GM20000 (cell line): ENCODE measurements around the gene DNAJC7.

ENCODE experiments used
- DNase-seq: peaks from one replicate; pipeline ENCODE4 v3.0.0; 2012; ENCODE audit warnings: low spot score
- TF ChIP-seq, protein P1 (sequence below): IDR thresholded peaks from 2 replicates; pipeline ENCODE4 v1.5.1; 2012; ENCODE audit warnings: mild to moderate bottlenecking, control low read depth; ENCODE audit errors: extremely low read depth, missing control alignments

The DNAJC7 gene

DNA sequence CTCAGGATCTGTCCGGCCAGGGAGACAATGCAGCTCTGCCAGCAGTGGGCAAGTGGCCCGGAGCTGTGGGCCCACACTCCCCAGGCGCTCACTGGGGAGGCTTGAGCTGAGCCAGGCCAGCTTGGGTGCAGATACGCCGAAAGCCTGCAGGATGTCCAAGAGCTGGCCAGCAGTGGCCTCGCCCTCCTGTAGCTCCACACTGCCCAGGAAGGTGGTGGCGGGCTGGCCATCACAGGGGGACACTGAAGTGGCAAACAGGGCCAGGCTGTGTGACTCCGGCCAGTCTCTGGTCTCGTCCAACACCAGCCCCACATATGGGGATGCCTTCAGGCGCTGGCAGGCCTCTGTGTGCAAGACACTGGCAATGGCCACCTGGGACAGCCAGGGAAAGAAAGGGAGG lies 23.6 kb upstream of the DNAJC7 start:
- DNase-seq, result no peak
- TF ChIP-seq, protein P1, sequence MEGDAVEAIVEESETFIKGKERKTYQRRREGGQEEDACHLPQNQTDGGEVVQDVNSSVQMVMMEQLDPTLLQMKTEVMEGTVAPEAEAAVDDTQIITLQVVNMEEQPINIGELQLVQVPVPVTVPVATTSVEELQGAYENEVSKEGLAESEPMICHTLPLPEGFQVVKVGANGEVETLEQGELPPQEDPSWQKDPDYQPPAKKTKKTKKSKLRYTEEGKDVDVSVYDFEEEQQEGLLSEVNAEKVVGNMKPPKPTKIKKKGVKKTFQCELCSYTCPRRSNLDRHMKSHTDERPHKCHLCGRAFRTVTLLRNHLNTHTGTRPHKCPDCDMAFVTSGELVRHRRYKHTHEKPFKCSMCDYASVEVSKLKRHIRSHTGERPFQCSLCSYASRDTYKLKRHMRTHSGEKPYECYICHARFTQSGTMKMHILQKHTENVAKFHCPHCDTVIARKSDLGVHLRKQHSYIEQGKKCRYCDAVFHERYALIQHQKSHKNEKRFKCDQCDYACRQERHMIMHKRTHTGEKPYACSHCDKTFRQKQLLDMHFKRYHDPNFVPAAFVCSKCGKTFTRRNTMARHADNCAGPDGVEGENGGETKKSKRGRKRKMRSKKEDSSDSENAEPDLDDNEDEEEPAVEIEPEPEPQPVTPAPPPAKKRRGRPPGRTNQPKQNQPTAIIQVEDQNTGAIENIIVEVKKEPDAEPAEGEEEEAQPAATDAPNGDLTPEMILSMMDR, result no peak

DNA sequence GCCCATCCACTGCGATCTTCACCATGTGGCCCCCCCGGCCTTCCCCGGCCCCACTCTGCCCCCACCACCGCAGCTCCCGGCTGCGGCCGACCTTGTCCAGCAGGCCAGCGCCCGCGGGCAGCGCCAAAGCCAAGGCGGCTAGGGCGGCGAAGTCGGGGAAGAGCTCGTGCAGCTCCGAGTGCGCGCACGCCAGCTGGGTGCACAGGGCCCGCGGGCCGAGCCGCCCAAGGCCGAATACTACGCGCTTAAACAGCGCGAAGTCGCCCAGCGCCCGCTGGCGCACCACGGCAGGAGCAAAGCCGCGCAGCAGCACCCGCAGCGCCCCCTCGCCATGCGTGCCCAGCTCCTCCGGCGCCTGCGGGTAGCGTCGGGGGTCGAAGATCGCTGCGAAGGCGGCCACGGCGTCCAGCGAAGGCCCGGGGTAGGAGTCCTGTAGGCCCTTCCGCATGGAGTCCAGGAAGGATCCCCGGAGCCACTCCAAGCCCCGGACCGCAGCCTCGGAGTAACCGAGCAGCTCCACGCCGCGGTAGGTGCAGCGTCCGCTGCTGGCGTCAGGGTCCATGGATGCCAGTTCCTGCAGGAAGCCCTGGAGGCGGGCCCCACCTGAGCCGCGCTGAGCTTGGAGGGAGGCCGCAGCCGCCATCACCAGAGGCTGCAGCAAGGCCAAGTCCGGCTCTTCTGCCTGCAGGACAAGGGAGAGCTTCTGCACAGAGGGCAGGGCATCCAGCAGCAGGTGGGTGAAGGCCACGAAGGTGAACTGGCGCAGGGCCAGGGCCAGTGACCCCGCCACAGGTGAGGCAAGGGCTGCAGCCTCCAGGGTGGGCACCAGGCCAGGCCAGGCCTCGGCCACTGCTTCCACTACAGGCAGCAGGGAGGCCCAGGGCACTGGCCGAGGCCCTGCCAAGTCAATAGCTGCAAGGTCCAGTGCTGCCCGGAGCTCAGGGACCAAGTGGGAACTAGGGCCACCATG lies 22.8 kb upstream of the DNAJC7 start:
- TF ChIP-seq, protein P1, result no peak
- DNase-seq, result no peak

DNA sequence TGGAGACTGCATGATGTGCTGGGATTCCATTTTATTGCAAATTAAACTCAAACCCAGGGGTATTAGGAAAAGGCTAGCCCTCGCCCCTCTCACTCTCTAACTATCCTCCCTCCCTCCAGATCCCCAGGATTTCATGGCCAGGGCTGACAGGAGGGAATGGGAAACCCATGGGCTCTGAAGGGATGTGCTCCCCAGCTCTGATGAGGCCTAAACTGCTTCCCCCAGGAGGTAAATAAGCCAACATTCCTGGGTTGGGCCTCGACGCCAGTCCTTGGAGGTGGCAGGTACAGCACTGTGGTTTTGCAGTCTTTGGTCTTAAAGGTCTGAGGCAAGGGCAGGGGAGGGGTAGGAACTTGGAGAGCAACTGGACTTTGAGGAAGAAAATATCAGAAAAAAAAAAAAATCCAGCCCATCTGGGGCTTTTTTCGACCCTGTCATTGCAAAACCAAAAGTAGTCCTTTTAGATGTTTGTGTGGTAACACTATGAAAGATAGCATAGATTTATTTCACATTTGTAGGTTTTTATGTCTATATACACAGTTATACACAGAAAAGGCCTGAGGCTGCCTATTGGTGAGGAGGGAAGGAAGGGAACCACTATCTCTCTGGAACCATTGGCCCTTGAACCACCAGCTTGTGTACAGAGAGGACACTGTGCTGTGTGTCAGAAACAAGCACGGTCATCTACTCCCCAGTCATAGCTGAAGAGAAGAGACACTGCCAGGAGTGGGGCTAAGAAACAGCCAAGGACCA lies 21.2 kb upstream of the DNAJC7 start:
- DNase-seq, result peak; percentile 82
- TF ChIP-seq, protein P1, result no peak

- DNase-seq, result peak; percentile 38
- TF ChIP-seq, protein P1, result no peak
These were observed 16.8 kb upstream of the DNAJC7 start for GRCh38 chr17:42034059-42034458.

- TF ChIP-seq, protein P1, result no peak
These were observed 14.3 kb upstream of the DNAJC7 start for GRCh38 chr17:42031584-42031983.

DNA sequence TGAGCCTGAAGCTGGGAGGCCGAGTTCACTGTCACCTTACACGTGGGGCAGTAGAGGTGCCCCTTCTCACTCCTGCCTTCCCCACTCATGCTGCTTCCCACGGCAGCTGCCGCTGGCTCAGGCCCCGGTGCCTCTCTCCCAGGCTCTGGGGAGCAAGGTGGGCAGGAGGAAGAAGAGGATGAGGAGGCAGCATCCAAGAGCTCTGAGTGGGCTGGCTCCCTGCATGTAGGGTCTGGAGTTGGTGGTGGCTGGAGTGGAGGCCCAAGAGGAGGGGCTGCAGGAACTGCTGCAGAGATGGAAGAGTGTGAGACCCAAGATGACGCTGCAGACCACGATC lies 11.5 kb upstream of the DNAJC7 start:
- TF ChIP-seq, protein P1, result no peak
- DNase-seq, result no peak

More at GRCh38 chr17:42031584-42031983, 14.3 kb upstream of the DNAJC7 start:
- DNase-seq, result no peak
